Urinary bladder (tissue), 4 donors: Measurements from ENCODE around the gene SBK3. TPM values are rescaled to one million over a fixed set of nuclear protein-coding genes. Genes with fewer than 3 reads are reported as not detected.

Experiments used
- DNase-seq: peaks from one replicate; pipeline ENCODE4 v3.0.0-alpha.2; 2015; ENCODE audit errors: extremely low spot score
- H3K27ac ChIP-seq: one replicate; pipeline ENCODE4 v1.5.1; 2013; ENCODE audit warnings: low read depth, mild to moderate bottlenecking, moderate library complexity
- H3K36me3 ChIP-seq: one replicate; pipeline ENCODE4 v1.6.1; 2013; ENCODE audit warnings: mild to moderate bottlenecking, moderate library complexity; ENCODE audit not compliant: insufficient read depth
- H3K4me1 ChIP-seq: one replicate; pipeline ENCODE4 v1.6.1; 2013; ENCODE audit warnings: mild to moderate bottlenecking, moderate library complexity; ENCODE audit not compliant: insufficient read depth
- H3K4me3 ChIP-seq: one replicate; pipeline ENCODE4 v1.5.1; 2013; ENCODE audit warnings: low read depth, low read length
- WGBS: extraction: QIAGEN DNeasy Blood & Tissue Kit; methylation state at CpG from one replicate; pipeline ENCODE4 v1.1.7; 2013; 5-methylcytosine and 5-hydroxymethylcytosine counted together
- polyA plus RNA-seq: library from polyadenylated mRNA; stranded (reverse); fragments of 200-250 nt; gene quantifications from one replicate; pipeline ENCODE4 v1.2.3, GENCODE V29; 2013
- total RNA-seq: library from RNA; depleted of rRNA; stranded (reverse); fragments of >200 nt; gene quantifications from one replicate; pipeline ENCODE4 v1.2.3, GENCODE V29; 2014
- donor health status: healthy with polysubstance abuse.
- donor health status: healthy.

SBK3 gene
- total and polyA plus RNA-seq, 2 donors, result 0.72 TPM; not detected in 1

GRCh38 chr19:55554741-55555152 is 9.4 kb upstream of the SBK3 start:
- no peaks in the 10 kb centered on the region for H3K36me3 ChIP-seq
- WGBS, result 79% methylated on average over 8 of the region's 8 CpGs
- DNase-seq, result no peak
- no peak overlapping the region for H3K27ac ChIP-seq
- no peak overlapping the region for H3K4me3 ChIP-seq
- peaks cover under 1% of the 10 kb centered on the region for H3K4me1 ChIP-seq

- Histone ChIP-seq H3K27ac (no peak overlapping the region), H3K4me3 (no peak overlapping the region), H3K4me1 (peaks cover 2% of the 10 kb centered on the region), H3K36me3 (no peaks in the 10 kb centered on the region)
- 89% methylated on average over 9 of the region's 9 CpGs for WGBS
- no peak for DNase-seq
These were observed 9.0 kb upstream of the SBK3 start for GRCh38 chr19:55554302-55554701.

- peaks cover 2% of the 10 kb centered on the region for H3K4me1 ChIP-seq
- no peaks in the 10 kb centered on the region for H3K36me3 ChIP-seq
- WGBS, result 49% methylated on average over 13 of the region's 13 CpGs
- DNase-seq, result no peak
- H3K4me3 ChIP-seq, result no peak overlapping the region
- H3K27ac ChIP-seq, result no peak overlapping the region
These were observed 8.2 kb upstream of the SBK3 start for GRCh38 chr19:55553217-55554182.

- Histone ChIP-seq H3K36me3 (no peaks in the 10 kb centered on the region), H3K4me1 (peaks cover 2% of the 10 kb centered on the region), H3K4me3 (no peak overlapping the region), H3K27ac (no peak overlapping the region)
- no peak for DNase-seq
- WGBS, result 48% methylated on average over 13 of the region's 13 CpGs
These were observed 7.3 kb upstream of the SBK3 start for GRCh38 chr19:55552620-55553019.

- 65% methylated on average over 5 of the region's 5 CpGs for WGBS
- no peak for DNase-seq
- no peak overlapping the region for H3K27ac ChIP-seq
- peaks cover 2% of the 10 kb centered on the region for H3K4me1 ChIP-seq
- no peaks in the 10 kb centered on the region for H3K36me3 ChIP-seq
- no peak overlapping the region for H3K4me3 ChIP-seq
These were observed 6.9 kb upstream of the SBK3 start for GRCh38 chr19:55552206-55552605.

GRCh38 chr19:55550321-55550650 is 4.9 kb upstream of the SBK3 start:
- no peak overlapping the region for H3K4me3 ChIP-seq
- no peaks in the 10 kb centered on the region for H3K36me3 ChIP-seq
- no peak for DNase-seq
- H3K4me1 ChIP-seq, result peaks cover 2% of the 10 kb centered on the region
- WGBS, result 38% methylated on average over 7 of the region's 7 CpGs
- no peak overlapping the region for H3K27ac ChIP-seq

- WGBS, result 21% methylated on average over 36 of the region's 36 CpGs
- no peak overlapping the region for H3K4me3 ChIP-seq
- DNase-seq, result no peak
- H3K4me1 ChIP-seq, result peaks cover 2% of the 10 kb centered on the region
- H3K36me3 ChIP-seq, result no peaks in the 10 kb centered on the region
- H3K27ac ChIP-seq, result no peak overlapping the region
These were observed 4.4 kb upstream of the SBK3 start for GRCh38 chr19:55549500-55550320.

GRCh38 chr19:55546822-55547614 is 1.7 kb upstream of the SBK3 start:
- no peak for DNase-seq
- Histone ChIP-seq H3K4me3 (no peak overlapping the region), H3K36me3 (no peaks in the 10 kb centered on the region), H3K4me1 (peaks cover 2% of the 10 kb centered on the region), H3K27ac (peak overlapping the region; percentile 75)
- WGBS, result 39% methylated on average over 17 of the region's 17 CpGs

GRCh38 chr19:55546011-55546410 is 668 bp upstream of the SBK3 start:
- H3K27ac ChIP-seq, result peak overlapping the region; percentile 64
- no peak overlapping the region for H3K4me3 ChIP-seq
- peaks cover 2% of the 10 kb centered on the region for H3K4me1 ChIP-seq
- no peaks in the 10 kb centered on the region for H3K36me3 ChIP-seq
- 41% methylated on average over 11 of the region's 11 CpGs for WGBS
- no peak for DNase-seq

- H3K27ac ChIP-seq, result no peak overlapping the region
- 70% methylated on average over 23 of the region's 23 CpGs for WGBS
These were observed 435 bp downstream of the SBK3 start for GRCh38 chr19:55544776-55545439.

GRCh38 chr19:55544014-55544413 is 1.3 kb downstream of the SBK3 start:
- Histone ChIP-seq H3K36me3 (no peaks in the 10 kb centered on the region), H3K4me3 (no peak overlapping the region), H3K4me1 (no peaks in the 10 kb centered on the region), H3K27ac (no peak overlapping the region)
- WGBS, result 82% methylated on average over 15 of the region's 15 CpGs
- DNase-seq, result no peak

More at GRCh38 chr19:55544776-55545439, 435 bp downstream of the SBK3 start:
- DNase-seq, result no peak
- H3K4me3 ChIP-seq, result no peak overlapping the region
- peaks cover 2% of the 10 kb centered on the region for H3K4me1 ChIP-seq
- H3K36me3 ChIP-seq, result no peaks in the 10 kb centered on the region

GRCh38 chr19:55543567-55543966 is 1.8 kb downstream of the SBK3 start:
- H3K36me3 ChIP-seq, result no peaks in the 10 kb centered on the region
- no peak overlapping the region for H3K4me3 ChIP-seq
- 73% methylated on average over 5 of the region's 5 CpGs for WGBS
- H3K27ac ChIP-seq, result no peak overlapping the region
- no peaks in the 10 kb centered on the region for H3K4me1 ChIP-seq
- DNase-seq, result no peak
